HG02885 (cell line): Measurements from ENCODE around the gene TMEM40.
A peak's percentile ranks its signal among the peaks of the same experiment; 100 is the strongest.

Experiments used
- ATAC-seq: cut with Tn5 transposase; IDR thresholded peaks from one replicate; pipeline ENCODE4 v1.9.1; 2021; ENCODE audit warnings: mild to moderate bottlenecking; ENCODE audit not compliant: unreplicated experiment, poor library complexity

Gene TMEM40

GRCh38 chr3:12752809-12753208 is 6.2 kb downstream of the TMEM40 start:
- ATAC-seq: peak; percentile 51

DNA sequence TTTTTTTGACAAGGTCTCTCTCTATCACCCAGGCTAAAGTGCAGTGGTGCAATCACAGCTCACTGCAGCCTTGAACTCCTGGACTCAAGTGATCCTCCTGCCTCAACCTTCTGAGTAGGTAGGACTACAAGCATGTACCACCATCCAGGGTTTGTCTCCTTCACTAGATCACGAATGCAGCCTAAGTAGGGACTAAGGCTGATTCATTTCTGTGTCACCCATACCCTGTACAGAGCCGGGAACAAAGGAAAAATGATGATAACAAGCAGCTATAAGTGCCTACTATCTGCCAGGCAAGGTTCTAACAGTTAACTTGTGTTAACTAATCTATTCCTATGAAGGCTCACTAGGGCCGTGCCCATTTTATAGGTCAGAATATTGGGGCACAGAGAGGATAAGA is 7.0 kb downstream of the TMEM40 start:
- no peak for ATAC-seq

GRCh38 chr3:12751571-12751970 is 7.5 kb downstream of the TMEM40 start:
- no peak for ATAC-seq

GRCh38 chr3:12750658-12751071 is 8.4 kb downstream of the TMEM40 start:
- peak; percentile 54 for ATAC-seq

GRCh38 chr3:12750223-12750622 is 8.8 kb downstream of the TMEM40 start:
- peak; percentile 25 for ATAC-seq

- ATAC-seq: no peak
Observed at GRCh38 chr3:12748477-12748876, 10.6 kb downstream of the TMEM40 start.

GRCh38 chr3:12746419-12746818 is 12.6 kb downstream of the TMEM40 start:
- no peak for ATAC-seq

GRCh38 chr3:12744326-12744725 is 14.7 kb downstream of the TMEM40 start:
- no peak for ATAC-seq

DNA sequence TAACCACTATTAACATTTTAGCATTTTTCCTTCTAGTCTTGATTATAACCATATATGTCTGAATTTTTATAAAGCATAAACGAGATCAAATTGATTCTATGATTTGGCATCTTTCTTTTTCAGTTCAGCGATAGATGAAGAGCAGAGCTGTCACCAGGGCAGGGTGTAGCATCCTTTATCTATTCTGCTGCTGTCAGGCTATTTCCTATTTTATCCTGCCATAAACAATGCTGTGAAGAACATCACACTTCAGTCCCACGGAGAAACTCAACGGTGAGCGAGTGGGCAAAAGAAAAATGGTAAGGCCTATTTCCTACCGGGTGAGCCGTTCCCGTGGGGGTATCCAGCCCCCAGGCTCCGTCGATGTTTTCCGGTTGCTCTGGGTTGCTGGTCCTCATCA is 15.5 kb downstream of the TMEM40 start:
- no peak for ATAC-seq

DNA sequence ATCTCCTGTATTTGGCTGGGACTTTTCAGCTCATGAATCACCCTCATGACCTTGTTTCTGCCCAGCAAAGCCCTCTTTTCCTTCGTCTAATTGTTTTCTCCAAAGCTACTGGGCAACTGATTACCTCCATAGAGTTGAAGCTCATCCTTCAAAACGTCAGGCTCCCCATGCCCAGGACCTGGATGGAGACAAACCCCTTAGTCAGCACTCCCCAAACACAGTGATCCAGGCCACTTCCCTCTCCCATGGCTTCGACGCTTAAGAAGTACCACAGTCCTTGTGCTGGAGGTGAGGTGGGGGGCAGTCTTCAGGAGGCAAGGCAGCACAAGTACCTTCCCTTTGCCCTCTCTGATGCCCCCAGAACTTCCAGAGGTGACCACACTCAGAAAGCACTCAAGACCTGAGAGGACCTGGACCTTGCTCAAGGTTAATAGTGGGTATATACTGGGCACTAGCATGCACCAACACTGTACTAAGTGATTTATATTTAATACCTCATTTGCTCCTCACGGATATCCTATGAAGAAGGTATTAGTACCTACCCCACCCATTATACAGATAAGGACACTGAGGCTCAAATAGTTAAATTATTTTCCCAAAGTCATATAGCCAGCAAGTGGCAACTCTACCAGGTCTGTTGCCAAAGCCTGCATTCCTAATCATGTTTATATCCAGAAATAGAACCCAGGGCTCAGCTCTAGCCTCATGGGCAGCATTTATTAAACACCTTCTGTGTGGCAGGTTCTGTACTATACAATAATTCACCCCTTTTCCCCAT is 16.5 kb downstream of the TMEM40 start:
- no peak for ATAC-seq

GRCh38 chr3:12741209-12741608 is 17.9 kb downstream of the TMEM40 start:
- ATAC-seq: peak; percentile 44

DNA sequence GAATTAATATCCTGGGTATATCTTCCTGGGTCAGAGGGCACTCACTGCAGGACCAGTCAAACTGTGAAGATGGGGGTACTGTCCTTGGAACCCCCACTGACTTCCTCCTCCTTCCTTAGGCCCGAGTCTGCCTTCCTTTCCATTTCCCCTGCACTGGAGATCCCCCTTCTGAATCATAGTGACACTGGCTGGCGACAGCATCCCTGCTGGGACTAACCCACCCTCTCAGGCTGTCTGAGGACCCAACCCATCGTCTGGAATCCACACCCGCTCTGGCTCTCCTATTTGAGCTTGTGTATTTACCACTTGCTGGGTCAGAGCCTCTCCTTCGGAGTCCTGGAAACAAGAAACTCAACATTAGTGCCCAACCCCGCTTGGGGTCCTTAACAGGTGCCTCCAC is 21.2 kb downstream of the TMEM40 start:
- ATAC-seq: no peak

GRCh38 chr3:12737319-12737718 is 21.7 kb downstream of the TMEM40 start:
- no peak for ATAC-seq

DNA sequence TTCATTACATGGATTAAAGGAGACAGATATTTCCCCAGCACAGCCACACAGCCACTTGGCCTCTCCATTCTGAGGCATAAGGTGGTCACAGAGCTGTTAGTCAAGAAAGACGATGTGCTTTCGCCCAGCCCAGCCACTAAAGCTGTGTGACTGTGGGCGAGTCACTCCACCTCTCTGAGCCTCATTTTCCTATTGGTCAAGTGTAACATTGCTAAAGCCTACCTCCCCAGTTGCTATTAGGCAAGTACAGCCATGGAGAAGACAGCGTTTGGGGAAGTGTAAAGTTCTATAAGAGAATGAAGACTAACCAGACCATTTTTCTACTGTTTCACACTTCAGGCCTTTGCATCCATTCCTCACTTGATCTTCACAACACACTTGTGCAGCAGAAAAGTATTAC is 24.1 kb downstream of the TMEM40 start:
- no peak for ATAC-seq

DNA sequence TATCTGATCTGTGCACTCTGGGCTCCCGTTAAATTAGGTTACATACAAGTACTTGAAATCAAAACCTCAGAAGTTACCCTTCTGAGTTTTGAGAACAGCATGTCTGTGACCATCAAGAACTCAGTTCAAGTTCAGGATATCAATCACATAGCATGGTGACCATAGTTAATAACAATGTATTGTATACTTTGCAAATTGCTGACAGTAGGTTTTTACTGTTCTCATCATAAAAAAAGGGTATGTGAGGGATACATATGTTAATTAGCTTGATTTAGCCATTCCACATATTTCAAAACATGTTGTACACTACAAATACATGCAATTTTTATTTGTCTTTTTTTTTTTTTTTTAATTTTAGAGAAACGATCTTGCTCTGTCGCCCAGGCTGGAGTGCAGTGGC is 25.5 kb downstream of the TMEM40 start:
- no peak for ATAC-seq

GRCh38 chr3:12730506-12731242 is 28.4 kb downstream of the TMEM40 start:
- no peak for ATAC-seq

DNA sequence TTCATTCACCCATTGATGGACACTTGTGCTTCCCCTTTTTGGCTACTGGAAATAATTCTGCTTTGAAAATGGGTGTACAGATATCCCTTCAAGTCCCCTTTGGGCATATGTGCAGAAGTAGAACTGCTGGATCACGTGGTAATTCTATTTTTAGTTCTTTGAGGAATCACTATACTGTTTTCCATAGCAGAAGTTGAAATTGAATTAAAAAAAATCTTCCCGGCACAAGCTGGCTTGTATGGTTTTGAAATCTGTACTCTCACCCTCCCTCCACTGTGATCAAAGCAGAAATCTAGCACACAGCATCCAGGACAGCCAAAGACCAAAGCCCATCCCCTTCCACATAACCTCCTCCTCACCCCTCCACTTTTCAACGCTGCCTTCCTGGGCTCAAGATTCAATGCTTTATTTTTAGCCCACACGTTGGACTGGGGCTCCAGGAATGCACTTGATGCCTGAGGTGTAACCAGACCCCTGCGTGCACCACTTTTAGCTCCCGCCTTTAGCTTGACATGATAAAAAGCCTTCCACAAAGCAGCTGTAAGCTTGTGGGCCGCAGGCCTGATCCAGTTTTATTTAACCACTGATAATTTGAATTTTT is 29.9 kb downstream of the TMEM40 start:
- no peak for ATAC-seq

DNA sequence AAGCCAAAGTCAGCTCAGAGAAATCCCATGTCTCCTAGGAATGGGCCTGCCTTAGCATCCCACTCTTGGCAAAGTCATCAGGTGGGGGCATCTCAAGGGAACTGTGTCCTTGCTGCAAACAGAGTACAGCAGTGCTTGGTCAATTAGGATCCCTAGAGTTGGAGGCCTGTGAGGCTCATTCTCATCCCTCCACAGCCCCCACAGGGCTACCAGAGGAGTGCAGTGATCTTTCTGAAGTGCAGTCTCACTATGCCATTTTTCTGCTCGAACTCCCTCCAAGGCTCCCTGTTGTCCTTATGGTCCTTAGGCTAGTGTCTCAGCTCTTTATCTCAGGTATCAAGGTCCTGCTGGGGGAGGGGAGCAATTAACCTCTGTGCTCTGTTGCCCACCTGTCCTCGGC is 31.1 kb downstream of the TMEM40 start:
- no peak for ATAC-seq

DNA sequence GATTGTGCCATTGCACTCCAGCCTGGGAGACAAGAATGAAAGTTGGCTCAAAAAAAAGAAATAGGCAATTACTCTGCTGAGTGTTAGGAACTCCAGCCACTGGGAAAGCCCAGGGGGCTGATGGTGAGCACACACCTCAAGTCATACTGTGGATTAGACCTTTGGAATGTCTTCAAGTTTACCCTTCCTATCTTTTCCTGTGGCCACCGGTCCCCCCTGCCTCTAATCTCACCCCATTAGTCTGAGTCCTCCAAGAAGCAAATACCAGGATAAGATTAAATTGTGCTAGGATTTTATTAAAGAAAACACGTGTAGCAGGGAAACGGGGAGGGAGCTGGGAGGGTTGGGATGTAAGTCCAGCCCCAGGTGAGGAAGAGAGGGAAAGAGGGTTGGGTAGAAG is 31.6 kb downstream of the TMEM40 start:
- ATAC-seq: no peak

DNA sequence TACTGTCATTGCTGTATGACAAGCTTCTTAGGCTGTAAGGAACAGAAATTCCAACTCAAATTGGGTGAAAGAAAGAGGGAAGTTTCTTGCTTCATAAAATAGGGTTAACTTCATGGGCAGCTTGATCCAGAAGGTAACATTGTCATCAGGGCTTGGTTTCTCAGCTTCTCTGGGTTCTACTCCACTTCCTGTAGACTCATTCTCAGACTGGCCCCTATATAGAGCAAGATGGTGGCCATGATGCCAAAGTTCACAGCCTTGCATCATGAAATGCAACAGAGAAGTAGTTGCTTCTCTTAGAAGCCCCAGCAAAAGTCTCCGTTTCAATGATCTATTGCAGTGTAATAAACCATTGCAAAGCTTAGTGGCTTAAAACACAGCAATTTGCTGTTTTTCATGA is 33.6 kb downstream of the TMEM40 start:
- ATAC-seq: no peak

- ATAC-seq: no peak
Observed at GRCh38 chr3:12724794-12725193, 34.3 kb downstream of the TMEM40 start.
